AG20443 (cell line): ENCODE measurements around the gene GBX2.

ENCODE experiments used
- DNase-seq: peaks from one replicate; pipeline ENCODE4 v3.0.0; 2012; ENCODE audit warnings: low spot score, mixed read lengths

The GBX2 gene

DNA sequence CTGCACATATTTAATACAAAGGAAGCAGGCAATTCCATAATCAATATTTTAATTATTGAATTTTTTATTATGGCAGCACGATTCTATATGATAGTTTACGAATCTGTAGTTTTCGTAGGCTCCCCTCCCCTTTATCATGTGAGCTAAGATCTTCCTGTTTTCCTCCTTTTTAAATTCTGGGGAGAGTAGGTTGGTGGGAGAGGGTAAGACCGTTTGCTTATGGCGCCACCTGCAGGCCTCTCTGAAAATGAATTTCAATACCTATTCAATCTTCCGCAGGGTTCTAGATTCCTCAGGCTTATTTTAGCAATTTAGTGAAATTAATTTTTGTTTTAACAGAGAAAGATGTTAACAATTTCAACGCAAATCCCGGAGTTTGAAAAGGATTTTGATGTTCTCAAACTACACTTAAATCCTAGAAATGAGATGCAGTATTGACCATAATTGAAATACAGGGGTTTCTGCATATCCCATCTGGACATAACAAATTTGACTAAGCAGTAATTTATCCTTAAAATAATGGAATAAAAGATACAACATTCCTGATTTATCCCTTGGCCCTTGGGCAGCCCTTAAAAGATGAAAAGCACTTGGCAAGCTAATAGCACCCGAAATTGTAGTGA lies 12.8 kb upstream of the GBX2 start:
- peak; percentile 74 for DNase-seq

DNA sequence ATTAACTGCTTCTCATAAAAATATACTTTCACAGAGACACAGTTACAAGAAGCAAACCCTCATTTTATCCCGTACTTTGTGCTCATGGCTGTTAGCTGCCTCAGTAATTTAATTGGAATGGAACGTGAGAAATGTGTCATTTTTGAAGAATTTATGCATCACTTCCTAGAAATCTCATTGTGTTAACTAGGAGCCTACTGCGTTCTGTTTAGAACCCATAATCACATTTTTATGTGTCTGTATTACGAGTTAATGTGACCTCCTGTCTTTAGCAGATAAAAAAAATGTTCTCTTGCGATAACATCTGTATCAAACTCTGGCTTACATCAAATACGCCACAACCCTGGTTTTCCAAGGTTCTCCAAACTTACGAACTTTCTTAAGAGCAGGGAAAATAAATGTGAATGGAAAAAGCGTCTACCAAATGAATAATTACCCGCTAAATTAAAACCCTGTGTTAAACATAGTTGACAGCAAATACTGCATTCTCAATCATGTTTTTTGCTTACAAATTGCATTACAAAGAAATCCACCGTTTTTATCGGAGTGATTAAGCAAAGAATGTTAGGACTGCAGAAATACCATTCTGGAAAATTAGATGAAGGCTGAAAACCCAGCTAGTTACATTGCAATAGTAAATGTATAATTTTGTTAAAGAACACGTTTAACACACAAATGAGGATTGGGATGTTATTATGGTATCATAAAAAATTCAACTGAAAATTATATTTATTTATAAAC lies 12.1 kb upstream of the GBX2 start:
- peak; percentile 37 for DNase-seq

DNA sequence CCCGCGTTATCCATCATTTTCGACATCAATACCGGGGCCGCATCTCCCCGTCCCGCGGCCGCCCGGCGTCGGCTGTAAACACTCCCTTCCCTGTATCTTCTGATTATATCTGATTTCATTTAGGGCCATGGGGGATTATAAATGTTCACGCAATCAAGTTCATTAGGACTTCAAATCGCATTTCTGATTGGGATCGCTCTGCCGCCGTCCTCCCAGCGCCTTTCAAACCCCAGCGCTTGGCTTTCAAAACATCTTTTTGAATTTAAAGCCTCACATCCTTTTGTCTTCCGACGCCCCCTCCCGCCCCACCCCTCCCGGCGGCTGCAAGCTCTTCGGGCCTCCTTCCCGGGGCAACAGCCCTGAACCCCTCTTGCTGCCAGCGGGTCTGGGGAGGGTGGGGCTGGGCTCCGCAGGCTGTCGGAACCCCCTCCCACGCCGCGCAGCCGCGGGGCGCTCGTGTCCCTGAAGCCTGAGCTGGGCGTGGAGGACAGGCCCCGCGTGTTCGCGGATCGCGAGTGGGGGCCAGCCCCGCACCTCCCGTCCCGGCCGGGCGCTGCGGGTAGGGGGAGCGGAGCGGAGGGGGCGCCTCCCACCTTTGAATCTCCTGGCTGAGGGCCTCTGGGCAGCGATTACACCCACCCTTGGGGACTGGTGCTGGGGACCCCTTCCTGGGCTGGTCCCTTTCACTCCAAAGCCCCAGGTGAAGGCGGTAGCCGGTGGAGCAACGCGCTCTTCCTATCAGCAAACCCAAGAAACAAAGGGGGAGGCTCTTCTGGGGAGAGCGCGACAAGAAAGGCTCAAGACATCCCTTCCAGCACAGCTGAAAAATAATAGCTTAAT lies 11.3 kb upstream of the GBX2 start:
- peak; percentile 40 for DNase-seq

DNA sequence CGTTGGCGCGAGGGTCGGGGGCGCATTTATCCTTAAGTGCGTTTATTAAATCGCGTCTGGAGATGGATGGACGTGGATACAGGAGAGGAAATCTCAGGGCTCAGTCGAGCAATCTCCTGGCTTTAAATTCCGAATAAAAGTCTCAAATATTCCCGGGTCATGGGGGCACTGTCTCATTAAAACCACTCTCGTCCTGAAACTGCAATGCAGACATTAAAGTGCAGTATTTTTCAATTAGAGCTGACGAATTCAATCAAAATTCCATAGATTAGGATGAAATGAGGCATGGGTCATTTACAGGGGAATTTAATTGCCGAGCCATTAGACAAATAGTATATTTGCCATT lies 10.7 kb upstream of the GBX2 start:
- DNase-seq: peak; percentile 18

DNA sequence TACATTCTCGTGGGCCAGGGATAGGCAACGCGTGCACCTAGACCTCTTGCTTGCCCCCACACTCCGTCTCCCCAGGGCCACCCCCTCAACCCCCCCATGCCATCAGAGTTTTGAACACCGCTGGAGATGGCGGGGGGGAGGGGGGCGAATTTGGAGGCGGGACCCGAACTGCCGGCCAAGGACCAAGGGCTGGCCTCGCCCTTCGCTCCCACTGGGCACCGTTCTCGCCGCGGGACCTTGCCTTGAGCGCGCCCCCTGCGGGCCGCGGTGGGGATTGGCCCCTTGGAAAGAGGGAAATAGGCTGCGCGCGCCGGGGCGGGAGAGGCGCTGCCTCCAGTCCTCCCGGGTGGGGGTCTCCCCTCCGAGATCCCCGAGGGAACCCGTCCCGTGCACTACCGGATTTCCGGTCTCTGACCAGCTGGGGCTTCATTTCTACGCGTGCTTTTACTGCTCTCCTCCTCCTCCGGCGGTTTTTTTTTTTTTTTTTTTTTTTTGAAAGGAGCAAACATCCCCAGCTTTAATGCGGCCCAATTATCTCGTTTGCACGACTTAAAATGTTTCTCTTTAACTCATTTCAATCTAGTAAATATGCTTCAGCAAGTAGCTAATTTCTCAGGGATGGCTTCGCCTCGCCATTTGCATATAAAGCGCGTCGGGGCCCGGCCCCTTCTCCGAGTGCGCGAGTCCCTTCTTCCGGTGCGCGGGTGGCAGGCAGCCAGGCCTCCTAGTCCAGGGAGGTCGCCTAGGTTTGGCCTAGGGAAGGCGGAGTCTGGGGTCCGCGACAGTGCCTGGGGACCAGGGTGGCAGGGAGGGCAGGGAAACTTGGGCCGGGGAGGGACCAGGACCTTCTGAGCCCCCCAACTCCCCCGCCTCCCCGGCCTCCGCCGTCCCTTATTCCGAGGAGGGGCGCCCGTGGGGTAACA lies 10.0 kb upstream of the GBX2 start:
- DNase-seq: peak; percentile 88

DNA sequence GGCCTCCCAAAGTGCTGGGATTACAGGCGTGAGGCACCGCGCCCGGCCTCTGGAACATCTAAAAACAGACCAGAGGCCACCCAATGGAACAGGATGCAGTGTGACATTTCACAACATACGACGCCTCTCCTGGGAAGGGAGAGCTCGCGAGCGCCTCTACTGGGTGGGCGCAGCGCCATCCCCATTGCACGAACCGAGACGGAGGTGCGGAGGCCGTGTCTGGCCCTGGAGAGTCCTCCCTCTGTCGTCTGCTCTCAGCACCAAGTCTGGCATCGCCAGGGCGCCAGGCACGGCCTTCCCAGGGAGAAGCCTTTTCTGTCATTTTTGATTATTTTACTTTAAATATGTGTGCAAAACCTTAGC lies 9.4 kb upstream of the GBX2 start:
- peak; percentile 60 for DNase-seq

DNA sequence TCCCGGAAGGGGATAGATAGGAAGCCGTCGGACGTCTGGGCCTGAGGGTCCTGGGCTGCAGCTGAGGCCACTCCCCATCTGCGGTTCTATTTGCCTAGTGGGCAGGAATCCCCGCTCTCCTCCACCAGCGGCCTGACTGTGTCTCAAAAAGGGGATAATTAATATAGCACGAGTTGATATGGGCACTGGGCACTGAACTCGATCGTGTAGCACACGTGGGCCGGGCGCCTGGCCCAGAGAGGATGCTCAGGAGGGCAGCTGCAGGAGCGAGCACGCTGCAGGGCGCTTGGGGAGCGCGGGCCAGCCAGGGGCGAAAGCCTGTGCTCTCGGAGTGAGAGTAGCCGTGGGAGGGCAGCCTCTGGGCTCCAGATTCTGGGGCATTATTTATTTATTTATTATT lies 8.8 kb upstream of the GBX2 start:
- DNase-seq: peak; percentile 3

DNA sequence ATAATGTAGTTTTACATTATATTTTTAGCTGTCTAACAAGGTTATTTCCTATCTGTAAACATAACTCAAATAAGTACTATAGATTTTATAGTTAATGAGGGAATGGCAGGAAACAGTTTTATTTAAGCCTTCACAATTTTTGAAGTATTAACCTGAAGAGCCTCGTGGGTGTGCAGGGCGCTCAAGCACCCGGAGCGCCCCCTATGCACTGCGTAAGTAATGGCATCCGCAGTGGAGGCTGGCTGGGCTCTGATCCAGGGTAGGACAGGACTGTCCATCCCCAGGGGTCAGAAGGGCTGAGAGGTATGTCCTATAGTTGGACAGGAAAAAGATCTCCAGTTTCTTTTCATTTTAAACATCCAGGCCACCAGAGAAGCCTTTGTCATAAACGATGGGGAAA lies 8.2 kb upstream of the GBX2 start:
- DNase-seq: peak; percentile 25

DNA sequence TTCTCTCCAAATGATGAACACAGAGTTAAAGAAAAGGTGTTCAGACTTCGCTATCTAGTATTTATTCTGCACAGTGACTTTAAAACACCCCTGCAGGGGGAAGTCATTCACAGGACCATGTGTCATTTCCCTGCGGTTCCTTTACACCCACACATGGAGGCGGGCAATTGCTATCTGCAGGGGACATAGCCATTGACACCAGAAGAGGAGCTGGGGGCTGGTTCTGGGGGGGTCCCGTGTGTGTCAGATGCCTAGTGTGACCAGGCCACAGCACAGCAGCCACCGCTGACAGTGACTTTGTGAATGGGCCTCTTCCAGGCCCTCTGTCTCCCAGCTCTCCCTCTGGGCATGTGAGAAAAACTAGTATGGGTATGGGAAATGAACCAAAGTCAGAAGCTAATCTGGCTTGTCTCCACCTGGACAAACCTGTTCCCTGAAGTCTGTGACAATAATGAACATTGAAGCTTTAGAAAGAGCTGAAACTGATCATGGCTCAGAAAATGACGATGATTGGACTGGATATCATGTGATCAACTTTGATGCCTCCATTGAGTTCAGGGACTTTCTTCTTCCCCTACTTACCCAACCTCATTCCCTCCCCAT lies 7.5 kb upstream of the GBX2 start:
- DNase-seq: peak; percentile 12

DNA sequence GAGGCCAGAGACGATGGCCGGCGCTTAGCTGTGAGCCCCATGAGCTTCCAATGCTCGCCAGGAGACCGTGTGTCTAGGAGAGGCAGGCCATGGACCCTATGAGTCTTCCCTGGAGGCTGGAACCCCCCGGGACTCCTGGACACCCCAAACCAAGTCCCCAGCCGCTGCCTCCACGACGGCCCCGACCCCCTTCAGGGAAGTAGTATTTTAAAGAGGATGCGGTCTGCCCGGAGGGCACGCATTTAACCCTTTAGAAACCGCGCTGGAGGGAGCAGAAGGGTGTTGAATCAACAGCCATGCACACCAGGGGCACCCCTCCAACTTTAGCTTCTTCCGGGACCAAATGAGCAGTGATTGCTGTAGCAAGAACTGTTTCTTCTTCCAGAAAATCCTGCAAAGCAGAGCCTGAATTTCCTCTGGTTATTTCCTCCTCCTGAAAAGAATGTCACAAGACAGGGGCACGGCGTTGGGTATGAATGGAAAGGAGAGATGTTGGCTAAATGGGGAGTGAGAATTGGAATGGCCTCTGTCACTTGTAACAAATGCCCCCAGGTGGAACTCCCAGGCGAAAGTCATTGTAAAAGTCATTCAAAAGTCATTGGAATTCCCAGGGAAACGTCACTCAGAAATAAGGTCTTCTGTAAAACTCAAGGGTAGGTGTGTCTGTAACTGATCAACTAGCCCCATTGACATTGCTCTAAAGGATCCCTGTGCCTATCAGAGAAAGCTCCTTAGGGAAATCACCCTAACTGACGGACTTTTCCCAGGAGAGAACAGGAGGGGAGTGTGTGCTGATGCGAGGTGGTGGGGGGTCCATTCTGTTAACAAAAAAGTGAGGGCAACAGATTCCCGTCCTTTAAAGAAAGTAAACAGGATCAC lies 5.8 kb upstream of the GBX2 start:
- DNase-seq: no peak

DNA sequence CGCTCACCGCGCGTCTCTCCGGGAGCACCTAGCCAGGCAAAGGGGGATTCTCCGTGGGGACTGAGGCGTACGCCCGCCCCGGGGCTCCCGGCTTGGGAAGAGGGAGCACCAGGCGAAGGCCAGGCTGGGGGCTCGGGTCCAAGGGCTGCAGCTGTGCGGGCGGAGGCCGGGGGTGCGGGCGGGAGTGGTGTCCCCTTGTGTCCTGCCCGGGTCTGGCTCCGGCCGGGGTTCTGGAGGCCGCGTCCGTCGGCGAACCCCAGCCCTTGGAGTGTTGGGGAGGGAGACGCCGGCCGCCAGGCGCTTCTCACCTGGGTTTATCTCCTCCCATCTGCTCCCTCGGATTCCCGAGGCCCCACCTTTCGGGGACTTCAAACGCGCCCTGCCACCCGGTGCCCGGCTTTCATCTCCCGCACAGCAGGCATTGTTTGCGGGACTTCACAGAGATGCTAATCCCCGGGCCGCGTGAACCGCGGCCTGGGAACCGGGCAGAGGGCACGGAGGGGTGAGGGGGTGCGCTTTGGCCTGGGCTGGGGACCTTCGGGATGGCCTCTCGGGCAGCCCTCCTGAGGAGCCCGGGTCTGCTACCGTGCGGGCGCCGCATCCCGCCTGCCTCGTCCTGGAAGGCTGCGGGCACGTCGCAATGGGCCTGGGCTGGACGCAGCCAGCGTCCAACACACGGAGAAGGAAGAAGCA lies 5.0 kb upstream of the GBX2 start:
- DNase-seq: no peak

DNA sequence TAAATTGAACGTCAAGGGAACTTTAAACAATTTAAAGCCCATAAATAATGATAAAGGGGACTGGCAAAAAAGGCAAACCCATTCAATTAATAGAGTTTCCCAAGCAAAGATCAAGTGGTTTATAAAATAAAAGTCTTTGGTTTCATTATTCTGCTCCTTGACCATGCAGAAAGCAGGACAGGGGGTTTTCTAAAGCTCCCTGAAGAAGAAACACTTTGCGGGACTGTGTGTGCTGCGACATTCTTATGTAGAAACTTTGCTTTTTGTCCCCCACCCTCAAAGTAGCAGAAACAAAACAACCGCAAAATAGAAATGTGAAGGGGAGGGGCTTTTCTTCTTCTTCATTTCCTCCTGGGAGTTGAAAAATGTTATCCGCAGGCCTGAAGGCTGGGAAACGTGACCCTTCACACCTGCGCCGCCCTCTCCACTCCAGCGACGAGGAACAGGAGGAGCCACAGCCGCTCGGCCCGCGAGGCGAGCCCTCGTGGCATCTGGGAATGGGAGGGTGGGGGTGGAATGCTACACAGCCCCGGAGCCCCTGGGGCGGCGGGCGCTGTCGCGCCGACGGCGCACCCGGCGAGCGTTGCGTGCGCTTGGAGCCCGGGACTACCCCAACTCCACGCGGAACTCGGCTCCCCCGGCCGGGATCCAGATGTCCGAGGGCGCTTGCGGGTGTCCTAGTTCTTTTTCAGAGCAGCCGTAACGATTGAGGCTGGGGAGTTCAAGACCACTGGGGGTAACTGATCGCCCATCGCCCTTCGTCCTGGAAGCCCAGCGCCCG lies 4.3 kb upstream of the GBX2 start:
- DNase-seq: no peak

DNA sequence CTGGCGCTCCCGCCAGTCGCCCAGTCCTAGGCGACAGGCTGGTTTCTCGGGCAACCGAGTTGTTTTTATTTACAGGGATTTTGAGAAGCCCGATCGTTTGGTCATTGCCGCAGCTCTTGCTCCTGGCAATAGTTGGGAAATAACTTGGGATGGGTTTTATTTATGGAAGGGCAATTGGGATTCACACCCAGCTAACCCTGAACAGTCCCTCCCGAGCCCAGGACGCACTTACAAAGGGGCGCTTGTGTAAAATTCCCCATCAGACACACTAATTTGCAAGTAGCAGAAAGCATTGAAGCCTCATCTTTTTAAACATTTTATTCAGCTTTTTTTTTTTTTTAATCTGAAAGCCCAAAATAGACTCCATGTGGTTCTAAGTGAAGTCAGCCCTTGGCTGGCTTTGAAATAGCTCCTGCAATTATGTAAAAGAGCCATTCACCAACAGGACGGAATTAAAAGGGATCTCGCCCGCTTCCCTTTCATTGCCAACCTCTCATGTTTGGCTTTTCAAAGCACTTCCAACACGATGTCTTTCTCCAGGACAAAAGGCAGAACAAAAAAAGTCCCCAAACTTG lies 3.6 kb upstream of the GBX2 start:
- no peak for DNase-seq

DNA sequence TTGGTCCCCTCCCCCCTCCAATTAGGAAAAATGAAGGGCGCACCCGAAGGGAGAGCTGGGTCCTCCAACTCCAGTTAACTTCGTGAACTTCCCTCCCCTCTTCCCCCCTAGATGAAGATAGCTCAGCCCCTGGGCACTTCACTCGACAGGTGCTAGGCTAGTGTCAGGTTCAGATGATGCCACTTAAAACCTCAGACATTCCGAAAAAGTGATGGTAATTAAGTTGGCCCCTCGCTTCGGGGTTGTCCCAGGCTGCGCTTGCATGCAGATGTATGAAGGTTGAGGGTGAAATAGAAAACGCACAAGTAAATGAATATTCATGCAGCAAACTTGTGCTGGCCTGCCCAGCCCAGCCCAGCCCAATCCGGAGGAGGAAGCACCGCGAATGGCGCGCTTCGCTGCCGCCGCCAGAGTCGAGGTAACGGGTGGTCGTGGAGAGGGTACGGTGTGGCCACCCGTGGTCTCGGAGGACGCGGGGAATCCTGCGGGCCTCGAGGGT lies 3.0 kb upstream of the GBX2 start:
- DNase-seq: no peak

DNA sequence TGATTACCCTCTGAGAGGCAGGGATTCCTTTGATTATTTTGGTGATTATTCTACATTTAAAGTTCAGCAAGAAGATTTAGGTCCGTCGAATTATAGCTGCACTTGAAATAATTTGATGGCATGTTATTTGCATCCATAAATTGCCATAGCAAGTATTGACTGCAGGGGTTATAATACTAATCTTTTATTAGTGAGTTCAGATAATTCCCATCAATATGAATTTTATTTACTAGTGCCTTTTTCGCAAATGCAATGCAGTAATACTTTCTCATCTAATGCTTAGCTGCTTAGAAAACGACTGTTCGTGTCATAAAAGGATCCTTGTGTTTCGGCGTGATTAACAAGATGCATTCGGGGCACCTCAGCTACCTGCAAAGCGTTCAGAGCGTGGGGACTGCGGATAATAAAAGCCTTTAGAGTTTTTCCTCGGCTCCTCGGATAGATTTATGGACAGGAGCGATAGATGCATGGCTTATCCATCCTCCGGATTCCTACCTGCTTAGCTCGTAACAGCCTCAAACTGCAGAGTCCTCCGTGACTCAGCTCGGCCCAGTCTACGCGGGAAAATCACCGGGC lies 2.5 kb upstream of the GBX2 start:
- no peak for DNase-seq

DNA sequence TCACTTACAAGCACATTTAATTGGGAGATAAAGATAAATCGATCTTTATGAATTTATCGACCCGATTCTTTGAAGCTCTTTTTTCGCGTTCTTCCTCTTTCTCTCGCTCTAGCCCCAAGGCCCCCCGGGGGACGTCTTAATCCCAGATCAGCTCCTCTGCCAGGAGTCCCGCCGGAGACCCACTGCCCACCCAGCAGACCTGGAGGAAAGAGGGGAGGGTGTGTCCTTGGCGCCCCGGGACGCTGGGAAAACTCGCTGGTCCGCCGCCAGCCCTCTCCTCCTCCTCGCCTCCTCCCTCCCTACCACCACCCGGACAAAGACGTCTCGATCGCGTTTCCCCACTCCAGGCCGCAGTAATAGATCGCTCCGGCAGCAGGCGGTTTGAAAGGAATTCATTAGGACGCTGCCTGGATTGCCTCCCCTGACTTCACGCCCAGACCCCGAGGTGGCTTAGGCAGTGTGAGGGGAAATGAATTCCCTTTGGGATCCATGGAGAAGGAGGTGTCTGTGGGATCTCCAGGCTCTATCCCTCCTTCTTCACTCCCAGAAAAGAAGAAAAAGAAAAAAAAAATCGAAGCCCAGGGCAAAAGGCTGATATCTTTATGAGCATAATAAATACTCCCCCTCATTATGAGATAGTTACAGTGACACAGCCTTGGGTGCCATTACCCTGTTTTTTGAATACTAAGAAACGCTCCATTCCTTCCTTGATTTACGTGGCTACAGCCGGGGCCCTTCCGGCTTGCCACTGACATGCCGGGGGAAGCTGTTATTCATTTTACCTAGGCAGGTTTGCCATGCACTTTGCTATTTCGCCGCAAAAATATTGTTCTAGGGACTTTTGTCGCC lies 1.8 kb upstream of the GBX2 start:
- no peak for DNase-seq

DNA sequence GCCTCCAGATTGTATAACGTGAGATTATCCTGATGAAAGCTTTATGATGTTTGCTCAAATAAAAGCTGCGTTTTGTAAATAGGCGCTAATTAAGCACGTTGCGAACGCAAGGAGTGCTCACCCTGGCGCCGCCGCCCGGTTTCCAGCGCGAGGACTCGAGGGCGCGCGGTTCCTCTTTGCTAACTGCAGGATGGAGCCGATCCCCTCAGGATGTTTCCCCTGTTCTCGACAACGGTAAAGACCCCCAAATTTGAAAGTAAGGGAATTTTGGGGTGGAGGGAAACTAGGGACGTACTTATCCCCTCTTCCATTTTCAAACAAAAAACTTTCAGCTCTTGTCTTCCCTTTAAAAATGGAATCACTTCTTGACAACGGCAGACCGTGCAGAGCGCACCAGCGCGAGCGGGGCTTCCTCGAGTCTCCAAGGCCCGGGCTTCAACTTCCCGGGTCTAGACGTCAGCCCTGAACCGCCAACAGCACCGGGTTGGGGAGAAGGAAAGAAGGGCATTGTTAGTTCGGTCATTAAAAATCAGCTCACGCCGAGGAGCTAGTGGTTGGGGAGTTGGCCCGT lies 1.1 kb upstream of the GBX2 start:
- no peak for DNase-seq
